ENCODE data around the gene SLC35F1.

GRCh38 chr6:118319416-118319815 is 412.4 kb downstream of the SLC35F1 start:
- TF ChIP-seq CTCF (IDR thresholded peaks at IDR 0.05) (no peak), POLR2AphosphoS5 (IDR thresholded peaks at IDR 0.05) (no peak), POLR2A (IDR thresholded peaks at IDR 0.05) (no peak)

Data from prostate gland (tissue), 2 donors.